Stimulated activated naive CD4-positive, alpha-beta T cell (primary cell): ENCODE measurements around the gene ESD.
"Not testable (repeated sequence)": the region's sequence is repeated elsewhere in the genome, so short reads cannot be mapped to it uniquely, and the experiment has no call there.

Experiments
- DNase-seq, 6 experiments: peaks; one replicate each; lab custom pipeline; 2025; lab: John Stamatoyannopoulos, UW

ESD gene, protein sequence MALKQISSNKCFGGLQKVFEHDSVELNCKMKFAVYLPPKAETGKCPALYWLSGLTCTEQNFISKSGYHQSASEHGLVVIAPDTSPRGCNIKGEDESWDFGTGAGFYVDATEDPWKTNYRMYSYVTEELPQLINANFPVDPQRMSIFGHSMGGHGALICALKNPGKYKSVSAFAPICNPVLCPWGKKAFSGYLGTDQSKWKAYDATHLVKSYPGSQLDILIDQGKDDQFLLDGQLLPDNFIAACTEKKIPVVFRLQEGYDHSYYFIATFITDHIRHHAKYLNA

DNA sequence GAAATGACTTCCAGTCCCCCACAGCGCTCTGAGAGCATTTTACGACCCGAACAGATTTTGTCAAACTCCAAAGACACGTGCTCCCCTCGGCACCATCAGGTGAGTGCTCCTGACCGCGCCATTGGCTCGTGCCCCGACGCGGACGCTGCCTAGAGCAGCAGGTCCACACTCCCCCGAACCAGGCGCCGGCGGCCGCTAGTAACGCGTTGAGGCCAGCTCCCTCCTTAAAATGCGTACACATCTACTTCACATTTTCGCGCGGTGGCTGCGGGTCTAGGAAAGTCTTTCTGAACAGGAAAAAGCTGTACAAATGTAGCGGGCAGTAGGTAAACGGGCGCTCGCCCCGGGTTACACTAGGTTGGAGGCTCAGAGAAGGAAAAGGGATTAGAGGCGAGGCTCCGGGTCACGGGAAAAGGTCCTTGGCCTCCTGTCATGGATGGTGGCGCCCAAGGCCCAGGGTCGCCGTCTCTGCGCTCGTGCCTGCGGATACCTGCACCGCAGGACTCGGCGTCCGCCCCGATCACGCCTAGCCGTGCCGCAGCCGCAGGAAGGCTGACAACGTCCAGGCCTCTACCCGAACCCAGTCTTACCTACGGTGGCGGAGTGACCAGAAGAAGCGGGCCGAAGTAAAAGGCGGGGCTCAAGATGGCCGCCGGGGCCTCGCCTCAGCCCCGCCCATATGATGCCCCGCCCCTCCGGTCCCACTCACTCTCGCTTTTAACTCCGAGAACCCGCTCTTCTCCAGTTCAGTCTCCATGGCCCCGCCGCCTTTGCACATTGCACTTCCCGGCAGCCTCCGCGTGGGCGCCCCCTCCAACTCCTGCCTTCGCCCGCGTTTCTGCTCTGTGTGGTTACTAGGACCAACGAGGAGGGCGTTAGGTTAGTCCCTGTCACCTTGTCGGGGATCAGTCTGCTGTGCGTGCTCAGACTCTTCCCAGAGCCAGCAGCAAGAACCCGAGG lies at the start of gene ESD:
ESD (minus strand) TSS at position 647 of the 960 bp plus-strand sequence. CDS start 5,748 bp downstream, outside the sequence.
- peak; percentile 80 to 91 (median 86) for DNase-seq

- DNase-seq: no peak
Observed at GRCh38 chr13:46846726-46847125, 49.8 kb upstream of the ESD start.

GRCh38 chr13:46845146-46845545 lies 48.2 kb upstream of the ESD start:
- DNase-seq: no peak

DNA sequence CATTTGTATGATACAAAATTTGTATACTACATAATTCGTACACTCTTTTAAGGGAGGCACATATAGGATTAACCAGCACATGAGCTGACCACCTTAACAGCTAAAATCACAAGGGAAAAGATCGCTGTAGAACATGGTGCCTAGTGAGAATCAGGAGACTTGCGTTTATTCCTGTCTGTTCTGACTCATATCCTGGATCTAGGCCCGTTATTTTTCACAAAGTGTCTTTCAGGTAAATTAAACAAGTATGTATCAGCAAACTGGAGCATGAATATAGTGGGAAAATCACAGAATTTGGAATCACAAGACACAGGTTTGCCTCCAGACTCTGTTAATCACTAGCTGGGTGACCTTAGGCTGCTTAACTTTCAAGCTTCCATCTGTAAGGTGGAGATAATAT lies 47.5 kb upstream of the ESD start:
- no peak for DNase-seq

DNA sequence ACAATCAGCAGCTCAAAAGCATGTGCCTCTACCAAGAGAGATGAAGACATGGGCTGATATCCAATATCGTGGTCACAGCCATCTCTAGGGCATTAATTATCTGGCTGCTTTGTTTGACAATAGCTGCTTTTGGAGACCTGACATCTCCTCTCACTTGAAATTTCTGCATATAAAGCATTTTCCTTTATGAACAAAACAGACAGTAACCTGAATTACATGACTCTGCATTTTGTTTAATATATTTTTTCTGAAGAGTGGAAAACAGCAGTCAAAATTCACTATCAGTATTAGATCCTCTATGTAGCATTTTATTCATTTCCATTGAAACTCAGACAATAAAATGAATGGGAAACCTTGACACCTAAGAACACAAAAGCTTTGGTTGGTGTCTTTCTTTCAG lies 42.4 kb upstream of the ESD start:
- no peak for DNase-seq

- no peak for DNase-seq
Observed at GRCh38 chr13:46834657-46835056, 37.7 kb upstream of the ESD start.

DNA sequence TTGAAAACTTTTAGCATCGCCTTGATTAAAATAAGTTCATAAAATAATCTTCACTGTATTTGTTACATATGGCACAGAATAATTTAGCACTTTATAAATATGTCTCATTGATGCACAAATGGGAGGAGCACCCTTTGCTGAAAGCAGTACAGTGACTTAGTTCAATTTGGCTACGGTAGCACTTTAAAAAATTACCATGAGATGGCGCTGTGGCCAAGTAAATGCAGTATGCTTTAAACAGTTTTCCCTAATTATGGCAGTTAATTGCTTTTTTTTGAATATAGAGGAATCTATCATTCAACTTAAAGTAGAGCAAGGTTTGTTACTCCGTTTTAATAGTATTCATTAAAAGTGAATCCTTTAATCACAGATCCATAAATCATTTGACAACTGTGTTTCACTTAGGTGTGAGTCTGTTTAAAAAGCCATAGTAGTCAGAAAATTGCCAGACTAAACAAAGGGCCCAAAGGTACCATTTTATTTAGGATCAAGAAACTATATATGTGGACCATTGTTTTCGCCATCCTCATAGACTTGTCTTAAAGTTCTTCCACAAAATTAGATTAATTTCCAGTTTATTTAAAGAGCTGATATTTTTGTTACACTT lies 34.7 kb upstream of the ESD start:
- DNase-seq: peak in 1 of 6 experiments; percentile 13

DNA sequence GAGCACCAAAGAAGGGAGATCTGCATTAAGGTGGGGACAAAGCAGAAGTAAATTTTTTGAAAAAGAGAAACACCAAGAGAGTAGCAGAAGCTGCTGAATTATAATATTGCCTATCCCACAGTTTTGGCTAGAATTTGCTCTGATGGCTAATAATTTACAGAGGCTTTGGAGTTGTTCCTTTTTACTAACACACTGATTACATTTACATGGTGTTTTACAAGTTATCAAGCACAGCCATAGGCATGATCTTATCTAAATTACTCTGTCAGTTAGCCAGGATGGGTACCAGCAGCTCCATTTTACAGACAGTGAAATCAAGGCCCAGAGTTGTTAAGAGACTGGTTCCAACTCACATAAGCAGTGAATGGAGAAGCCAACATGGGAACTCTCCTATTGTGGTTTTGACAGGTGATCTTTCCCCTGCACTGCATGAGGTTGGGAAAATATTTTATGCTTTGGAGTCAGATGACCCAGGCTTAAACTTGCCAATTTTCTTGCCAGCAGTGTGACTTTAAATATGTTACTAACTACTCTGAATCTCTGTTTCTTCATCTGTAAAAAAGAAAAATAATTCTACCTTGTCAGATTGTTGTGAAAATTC lies 33.5 kb upstream of the ESD start:
- DNase-seq: no peak

DNA sequence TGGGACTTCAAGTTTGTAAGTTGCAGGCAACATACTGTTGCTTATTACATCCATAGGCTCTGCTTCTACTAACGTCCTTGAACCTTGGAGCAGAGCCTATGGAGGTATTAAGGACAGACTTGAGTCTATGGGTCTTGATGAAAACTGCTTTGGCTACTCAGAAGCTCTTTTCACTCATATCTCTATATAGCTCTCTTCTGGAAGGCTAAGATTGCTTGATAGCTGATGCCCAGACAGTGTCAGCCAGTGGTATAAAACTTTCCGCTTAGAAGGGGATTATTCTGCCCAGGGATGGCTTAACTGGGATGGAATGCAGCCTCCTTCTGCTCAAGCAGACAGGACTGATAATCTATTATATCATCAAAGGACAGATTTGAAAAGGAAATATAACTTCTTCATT lies 25.6 kb upstream of the ESD start:
- no peak for DNase-seq

DNA sequence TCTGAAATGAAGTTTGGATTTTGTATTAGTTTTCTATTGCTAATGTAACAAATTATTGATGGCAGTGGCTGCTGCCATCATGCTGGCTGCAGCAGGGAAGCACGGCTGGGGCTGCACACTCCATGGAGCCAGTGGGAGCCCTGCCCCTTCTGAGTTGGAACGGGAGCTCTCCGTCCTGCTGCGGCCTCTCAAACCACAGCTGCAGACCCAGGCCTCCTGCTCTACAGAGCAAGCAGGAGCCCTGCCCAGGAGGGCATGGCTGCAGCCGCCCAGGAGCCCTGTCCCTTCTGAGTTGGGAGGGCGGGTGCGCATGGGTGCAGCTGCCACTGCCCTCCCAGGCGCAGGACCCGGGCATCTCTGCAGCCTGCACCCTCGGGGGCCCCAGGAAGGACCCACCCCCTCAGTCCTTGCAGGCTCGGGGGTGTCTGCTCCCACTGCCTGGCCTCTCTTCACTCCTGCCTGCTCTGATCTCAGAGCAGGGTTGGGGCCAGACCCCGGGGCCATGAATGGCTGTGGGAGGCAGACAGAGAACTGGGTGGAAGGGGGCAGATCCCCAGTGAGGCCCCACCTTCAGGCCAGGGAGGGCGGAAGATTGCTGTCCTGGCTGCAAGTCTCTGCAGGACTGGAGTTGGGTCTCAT lies 21.0 kb upstream of the ESD start:
- DNase-seq: no peak

- DNase-seq: no peak
Observed at GRCh38 chr13:46817095-46817494, 20.1 kb upstream of the ESD start.

GRCh38 chr13:46816371-46816770 lies 19.4 kb upstream of the ESD start:
- no peak for DNase-seq

GRCh38 chr13:46812301-46812797 lies 15.4 kb upstream of the ESD start:
- no peak for DNase-seq

GRCh38 chr13:46810440-46810839 lies 13.5 kb upstream of the ESD start:
- no peak for DNase-seq

DNA sequence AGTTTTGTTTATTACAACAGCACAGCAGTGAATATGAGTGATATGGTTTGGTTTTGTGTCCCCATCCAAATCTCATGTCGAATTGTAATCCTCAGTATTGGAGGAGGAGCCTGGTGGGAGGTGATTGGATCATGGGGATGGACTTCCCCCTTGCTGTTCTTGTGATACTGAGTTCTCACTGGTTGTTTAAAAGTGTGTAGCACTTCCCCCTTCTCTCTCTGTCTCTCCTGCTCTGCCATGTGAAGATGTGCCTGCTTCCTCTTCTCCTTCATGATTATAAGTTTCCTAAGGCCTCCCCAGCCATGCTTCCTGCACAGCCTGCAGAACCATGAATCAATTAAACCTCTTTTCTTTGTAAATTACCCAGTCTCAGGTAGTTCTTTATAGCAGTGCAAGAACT lies 8.0 kb upstream of the ESD start:
- not testable (repeated sequence) for DNase-seq

GRCh38 chr13:46804391-46804815 lies 7.4 kb upstream of the ESD start:
- DNase-seq: no peak

GRCh38 chr13:46803586-46803985 lies 6.6 kb upstream of the ESD start:
- DNase-seq: no peak

GRCh38 chr13:46801858-46802257 lies 4.9 kb upstream of the ESD start:
- DNase-seq: no peak

DNA sequence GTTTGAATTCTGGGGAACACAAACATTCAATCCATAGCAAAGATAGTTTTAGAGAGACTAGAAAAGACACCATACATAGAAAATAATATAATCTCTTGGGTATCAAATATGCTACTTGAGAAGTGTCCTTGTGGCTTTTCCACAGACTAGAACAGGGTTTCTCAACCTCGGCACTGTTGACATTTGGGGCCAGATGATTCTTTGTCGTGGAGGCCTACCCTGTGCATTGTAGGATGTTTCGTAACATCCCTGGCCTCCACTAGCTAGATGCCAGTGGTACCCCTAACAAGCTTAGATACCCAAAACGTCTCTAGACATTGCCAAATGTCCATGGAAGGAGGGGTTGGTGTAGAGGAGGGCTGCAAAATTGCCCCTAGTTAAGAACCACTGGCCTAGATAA lies 2.2 kb upstream of the ESD start:
- no peak for DNase-seq

DNA sequence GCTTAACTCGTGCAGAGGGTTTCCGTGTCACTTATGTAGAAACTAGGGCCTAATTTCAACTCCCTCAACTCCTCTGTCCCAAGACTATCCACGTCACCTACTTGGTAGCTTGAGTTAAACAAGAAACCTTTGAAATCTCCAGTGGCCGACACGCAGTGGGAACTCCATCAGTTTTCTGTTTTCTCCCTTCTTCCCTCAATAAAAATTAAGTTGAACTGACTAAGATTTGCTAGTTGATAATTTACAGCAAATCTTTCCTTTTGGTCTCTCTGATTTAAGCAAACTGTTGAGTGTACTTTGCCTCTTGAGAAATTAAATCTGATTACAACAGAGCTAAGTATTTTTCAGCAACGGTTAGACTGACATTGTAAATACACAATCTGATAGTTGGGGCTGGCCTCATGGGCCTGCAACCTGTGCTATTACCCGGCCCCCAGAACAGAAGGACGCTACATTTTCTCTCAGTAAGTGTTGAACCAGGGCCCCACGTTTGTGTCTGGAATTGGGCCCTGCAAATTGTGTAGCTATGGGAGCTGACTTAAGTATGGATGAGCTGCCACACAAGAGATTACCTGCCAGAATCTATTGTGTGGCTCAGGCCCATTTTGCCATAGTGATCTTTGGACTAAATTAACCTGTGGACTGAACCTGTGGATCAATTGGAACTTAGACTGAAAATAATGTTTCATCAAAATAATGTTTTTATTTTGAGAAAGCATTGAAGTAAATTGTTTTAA lies 708 bp upstream of the ESD start:
- DNase-seq: no peak

- DNase-seq: no peak
Observed at GRCh38 chr13:46796129-46796514, 839 bp downstream of the ESD start.
